Measurements from ENCODE around the gene TNFSF11.
"Not testable (repeated sequence)": the region's sequence is repeated elsewhere in the genome, so short reads cannot be mapped to it uniquely, and the experiment has no call there.

The TNFSF11 gene

DNA sequence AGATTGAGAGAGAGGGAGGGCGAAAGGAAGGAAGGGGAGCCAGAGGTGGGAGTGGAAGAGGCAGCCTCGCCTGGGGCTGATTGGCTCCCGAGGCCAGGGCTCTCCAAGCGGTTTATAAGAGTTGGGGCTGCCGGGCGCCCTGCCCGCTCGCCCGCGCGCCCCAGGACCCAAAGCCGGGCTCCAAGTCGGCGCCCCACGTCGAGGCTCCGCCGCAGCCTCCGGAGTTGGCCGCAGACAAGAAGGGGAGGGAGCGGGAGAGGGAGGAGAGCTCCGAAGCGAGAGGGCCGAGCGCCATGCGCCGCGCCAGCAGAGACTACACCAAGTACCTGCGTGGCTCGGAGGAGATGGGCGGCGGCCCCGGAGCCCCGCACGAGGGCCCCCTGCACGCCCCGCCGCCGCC lies at the start of gene TNFSF11:
TNFSF11 (plus strand) TSS at position 142 of the 400 bp plus-strand sequence; CDS start at position 294, 152 bp downstream.
- DNase-seq (ENCODE audit: low read depth): no peak

GRCh38 chr13:42524487-42525034 lies 49.4 kb upstream of the TNFSF11 start:
- DNase-seq (ENCODE audit: low read depth): no peak

DNA sequence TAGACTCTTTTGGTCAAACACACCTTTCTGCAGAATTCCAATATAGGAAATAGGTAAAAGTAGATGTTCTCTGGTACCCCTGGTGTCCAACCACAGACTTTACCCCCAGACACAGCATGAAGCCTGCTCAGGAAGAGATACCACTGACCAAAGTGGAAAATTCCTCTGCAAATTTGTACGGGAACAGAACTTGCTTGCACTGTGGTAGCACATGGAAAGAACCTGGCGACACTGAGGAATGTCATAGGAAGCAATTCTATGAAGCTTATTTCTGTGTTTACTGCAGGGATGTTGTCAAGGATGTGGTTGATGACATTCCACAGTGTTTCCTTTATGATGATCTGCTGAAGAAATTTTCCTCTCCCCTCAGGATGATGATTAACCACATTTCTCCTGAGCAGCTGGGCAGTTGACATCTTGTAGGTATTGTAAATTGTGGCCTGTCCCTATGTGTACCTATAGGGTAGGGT lies 48.9 kb upstream of the TNFSF11 start:
- no peak for DNase-seq (ENCODE audit: low read depth)

- DNase-seq (ENCODE audit: low read depth): no peak
Observed at GRCh38 chr13:42526276-42526675, 47.7 kb upstream of the TNFSF11 start.

DNA sequence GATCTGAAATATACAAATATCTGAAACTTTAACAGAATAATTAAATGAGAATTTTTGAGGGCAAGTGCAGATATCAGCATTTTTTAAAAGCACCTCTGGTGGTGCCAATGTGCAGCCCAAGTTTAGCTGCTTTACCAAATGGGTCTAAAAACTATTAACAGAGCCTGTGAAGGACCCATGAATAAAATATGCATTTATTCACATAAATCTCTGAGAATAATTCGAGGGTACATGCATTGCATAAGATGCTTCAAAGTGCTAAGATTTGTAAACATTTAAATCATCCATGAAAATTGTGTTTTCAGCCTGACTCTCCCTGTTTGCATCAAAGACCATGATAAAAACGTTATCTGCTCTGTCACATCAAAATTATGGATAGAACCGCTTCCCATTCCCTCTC lies 47.1 kb upstream of the TNFSF11 start:
- DNase-seq (ENCODE audit: low read depth): no peak

GRCh38 chr13:42532561-42533335 lies 41.2 kb upstream of the TNFSF11 start:
- DNase-seq (ENCODE audit: low read depth): no peak

- DNase-seq (ENCODE audit: low read depth): no peak
Observed at GRCh38 chr13:42533336-42533591, 40.7 kb upstream of the TNFSF11 start.

DNA sequence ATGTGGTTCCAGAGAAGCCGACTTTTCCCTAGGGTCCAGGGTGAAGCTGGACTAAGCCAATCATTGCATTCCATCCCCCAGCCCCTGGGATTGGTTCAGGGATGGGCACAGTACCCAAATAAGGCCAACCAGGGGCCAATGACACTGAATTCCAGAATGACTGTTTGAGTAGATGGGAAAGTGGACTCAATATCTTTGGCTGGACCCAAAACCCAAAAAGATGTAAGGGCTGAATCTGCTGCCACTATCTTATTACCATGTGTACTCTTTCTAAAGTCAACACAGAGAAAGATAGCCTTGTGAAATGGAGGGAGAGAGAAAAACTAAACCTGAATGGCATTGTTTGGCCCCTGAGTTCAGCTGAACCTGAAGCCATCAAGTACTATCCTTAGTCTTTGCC lies 39.2 kb upstream of the TNFSF11 start:
- no peak for DNase-seq (ENCODE audit: low read depth)

GRCh38 chr13:42538996-42539395 lies 35.0 kb upstream of the TNFSF11 start:
- no peak for DNase-seq (ENCODE audit: low read depth)

DNA sequence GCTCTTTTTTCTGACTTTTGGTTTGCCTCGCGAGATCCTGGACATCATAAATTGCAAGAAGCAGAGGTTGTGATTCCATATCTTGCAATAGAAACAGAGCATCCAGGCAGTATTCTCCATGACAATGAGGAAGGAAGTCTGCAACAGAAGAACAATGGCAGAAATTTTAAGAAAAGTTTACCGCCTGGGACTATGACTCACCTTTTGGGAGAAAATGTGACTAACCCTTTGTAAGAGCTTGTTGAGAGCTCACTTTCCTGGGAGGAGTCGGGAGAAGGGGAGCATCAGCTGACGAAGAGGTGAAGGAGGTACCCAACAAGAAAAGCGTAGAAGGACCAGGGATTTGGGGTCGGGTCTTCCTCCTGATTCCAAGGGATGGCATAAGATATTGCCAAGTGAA lies 34.3 kb upstream of the TNFSF11 start:
- no peak for DNase-seq (ENCODE audit: low read depth)

- DNase-seq (ENCODE audit: low read depth): no peak
Observed at GRCh38 chr13:42543215-42543797, 30.6 kb upstream of the TNFSF11 start.

DNA sequence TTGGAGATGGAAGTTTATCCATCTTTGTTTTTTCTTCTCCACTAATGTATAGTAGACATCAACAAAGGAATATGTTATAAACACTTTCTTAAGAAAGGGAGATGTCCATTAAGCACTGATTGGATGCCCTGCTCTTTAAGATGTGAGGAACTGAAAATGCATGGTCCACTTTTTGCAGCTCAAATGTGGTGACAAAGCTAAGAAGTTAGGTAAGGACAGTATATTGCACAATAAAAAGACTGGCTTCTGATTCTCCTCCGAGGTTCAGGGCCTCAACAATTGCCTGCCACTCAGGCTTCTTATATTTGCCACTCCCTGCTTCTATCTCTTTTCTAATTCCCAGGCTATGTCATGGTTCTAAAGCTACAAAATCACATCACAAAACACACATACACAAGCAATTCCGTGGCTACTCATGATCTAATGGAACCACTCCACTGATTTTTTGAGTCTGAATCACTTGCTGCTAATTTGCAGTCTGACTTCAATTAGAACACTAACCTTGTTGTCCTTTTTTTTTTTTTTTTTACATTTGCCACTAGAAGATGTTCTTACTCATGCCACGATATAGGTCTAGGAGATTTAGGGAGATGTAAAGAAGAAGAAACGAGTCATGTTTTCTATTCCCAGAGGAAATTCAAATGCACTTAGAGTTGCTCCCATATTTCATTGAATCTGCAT lies 29.6 kb upstream of the TNFSF11 start:
- DNase-seq (ENCODE audit: low read depth): no peak

GRCh38 chr13:42545842-42546241 lies 28.1 kb upstream of the TNFSF11 start:
- DNase-seq (ENCODE audit: low read depth): no peak

DNA sequence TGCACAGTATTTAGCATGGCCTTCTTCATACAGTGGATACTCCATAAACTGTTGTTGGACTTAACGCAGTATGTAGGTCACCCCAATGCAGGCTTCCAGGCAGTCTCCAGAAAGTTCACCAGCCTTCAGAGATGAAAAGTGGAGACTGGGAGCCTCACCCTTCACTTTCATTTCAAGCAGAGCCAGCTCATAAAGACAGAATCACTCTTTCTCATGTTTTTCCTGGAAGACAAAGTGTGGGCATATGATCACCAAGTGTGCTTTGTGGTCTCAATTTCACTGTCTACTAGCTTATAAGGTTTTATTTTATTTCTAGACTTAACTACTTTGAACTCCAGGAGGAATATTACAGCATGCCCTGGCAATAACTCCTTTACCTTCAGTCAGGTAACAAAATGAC lies 26.3 kb upstream of the TNFSF11 start:
- no peak for DNase-seq (ENCODE audit: low read depth)

DNA sequence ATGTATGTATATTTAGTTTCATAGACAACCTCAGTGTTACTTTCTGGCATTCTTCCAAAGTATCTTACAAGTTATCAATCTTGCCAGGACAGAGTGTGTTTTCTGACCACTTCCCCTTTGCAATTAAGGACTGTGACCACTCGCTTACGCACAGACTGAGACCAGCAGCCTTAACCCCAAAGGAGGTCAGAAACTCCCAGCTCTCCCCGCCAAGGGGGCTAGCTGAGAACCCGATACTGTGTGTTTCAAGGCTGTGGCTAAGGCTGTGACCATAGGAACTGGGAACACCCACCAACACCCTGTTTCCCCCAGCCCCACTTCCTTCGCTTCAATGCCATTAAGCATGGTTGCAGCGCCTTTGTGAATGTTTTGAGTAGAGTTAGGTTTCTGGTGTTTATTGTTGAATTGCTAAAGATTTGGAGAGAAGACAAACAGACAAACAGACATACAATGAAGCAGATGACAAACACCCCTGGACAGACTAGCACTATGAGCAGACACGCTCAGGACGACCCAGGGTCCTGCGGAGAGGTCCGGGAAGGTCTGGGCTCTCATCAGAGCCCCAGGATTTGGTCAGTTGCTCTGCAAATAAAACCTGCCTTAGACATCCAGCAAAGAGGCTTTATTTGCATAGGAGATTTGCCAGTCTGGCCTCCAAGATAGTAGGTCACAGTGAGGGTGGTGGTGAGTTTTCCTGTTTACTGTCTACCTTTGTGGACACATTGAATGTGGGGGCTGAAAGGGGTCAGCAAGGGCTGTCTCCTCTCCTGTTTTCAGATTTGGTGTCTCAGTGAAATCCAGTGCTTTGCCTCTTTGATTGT lies 25.0 kb upstream of the TNFSF11 start:
- no peak for DNase-seq (ENCODE audit: low read depth)

GRCh38 chr13:42549552-42549936 lies 24.4 kb upstream of the TNFSF11 start:
- DNase-seq (ENCODE audit: low read depth): no peak

DNA sequence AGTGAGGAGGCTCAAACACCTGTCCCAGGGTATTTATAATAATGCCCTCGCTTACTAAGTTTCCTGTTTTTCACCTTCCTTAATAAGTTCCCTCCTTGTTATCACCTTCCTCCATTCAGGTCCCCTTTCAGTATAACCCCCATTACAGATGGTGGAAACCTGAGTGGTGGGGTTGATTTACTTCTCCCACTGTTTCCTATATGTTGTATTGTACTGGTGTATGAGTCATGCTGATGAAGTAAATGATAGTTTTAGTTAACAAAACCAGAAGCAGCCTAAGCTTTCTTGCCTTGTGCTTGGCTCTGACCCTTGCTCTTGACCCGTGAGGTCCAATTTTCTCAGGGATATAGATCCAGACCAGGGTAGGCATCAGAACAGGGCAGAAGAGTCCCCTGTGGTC lies 22.3 kb upstream of the TNFSF11 start:
- DNase-seq (ENCODE audit: low read depth): no peak

DNA sequence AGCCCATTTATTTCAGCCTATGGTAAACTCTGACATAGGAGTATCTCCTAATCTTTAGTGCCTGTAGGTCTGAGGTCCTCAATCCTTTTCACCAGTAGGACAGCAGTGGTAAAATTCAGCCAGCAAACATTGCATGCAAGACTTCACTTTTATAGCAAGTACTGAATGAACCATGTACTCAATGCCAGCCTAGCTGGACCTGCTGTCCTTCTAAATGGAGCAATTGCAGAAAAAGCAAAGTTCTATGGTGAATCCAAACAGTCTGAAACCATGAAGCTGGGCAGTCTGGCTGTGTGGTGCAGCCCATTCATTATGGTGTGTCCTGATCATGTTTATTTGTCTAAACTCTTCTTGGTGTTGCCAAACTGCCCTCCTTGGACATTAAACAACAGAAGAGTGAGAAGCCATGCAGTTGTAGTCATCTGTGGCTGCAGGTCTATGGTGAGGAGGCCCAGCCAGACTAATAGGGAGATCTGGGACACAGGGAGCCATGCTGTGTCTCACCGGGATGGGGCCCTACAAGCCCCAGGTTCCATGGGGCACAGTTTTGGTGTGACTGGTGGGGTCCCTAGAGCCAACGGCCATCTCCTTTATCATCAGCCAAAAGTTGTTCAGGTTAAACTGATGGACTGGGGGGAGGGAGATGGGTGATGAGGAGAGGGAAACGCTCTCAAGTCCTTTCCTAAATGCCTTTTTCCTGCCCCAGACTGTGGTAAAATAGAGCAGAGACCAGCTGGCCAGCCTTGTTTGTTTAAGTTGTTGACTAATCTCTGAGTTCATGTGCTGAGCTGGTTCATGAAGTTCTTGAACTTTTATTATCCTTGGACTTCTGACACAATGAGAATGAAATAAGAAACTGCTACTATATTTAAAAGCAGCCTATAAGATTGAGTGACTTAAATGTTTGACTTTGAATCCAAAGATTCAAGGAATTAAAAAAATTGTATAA lies 20.6 kb upstream of the TNFSF11 start:
- DNase-seq (ENCODE audit: low read depth): no peak

DNA sequence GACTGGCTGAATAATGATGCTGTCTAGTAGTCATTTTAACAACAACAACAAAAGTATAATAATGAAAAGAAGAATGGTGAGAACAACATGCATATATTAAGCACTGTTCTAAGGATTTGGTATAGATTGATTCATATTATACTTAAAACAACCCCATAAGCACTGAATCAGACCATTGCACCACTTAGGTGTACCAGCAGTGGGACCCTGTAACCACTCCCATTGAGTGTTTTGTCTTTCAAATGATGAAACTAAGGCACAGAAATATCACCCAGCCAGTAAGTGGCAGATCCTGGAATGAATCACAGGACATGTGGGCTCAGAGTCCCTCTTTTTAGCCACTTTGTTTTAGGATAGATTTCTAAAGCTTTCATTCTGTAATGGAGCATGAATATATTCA lies 14.9 kb upstream of the TNFSF11 start:
- no peak for DNase-seq (ENCODE audit: low read depth)

- DNase-seq (ENCODE audit: low read depth): not testable (repeated sequence)
Observed at GRCh38 chr13:42559573-42560218, 14.3 kb upstream of the TNFSF11 start.

GRCh38 chr13:42560320-42560719 lies 13.6 kb upstream of the TNFSF11 start:
- not testable (repeated sequence) for DNase-seq (ENCODE audit: low read depth)
